SK-N-SH (cell line): ENCODE measurements around the gene TMEM256.

ENCODE experiments used
- EP300 ChIP-seq, 2 experiments: IDR thresholded peaks; 2 replicates each; pipeline versions ENCODE4 v1.4.0 to v1.6.1; 2012; ENCODE audit warnings: borderline replicate concordance in 1 of 2, low read depth in 1 of 2, low read length in 1 of 2
- EZH2phosphoT487 ChIP-seq: fragments of 200-600 bp; sonication (generic); IDR thresholded peaks from 2 replicates; pipeline ENCODE4 v1.6.1; 2017; ENCODE audit warnings: low read depth, mixed run types, mild to moderate bottlenecking, antibody characterized with exemption, moderate library complexity, borderline replicate concordance
- MXI1 ChIP-seq: IDR thresholded peaks from 2 replicates; pipeline ENCODE4 v1.6.1; 2012; ENCODE audit warnings: mild to moderate bottlenecking, low read depth, low read length, improper control_type of control experiment
- POLR2AphosphoS5 ChIP-seq: IDR thresholded peaks from 2 replicates; pipeline ENCODE4 v1.6.1; 2012; ENCODE audit warnings: low read depth, low read length
- RFX5 ChIP-seq: IDR thresholded peaks from 2 replicates; pipeline ENCODE4 v1.6.1; 2012; ENCODE audit warnings: mild to moderate bottlenecking, improper control_type of control experiment, low read length
- RXRA ChIP-seq: IDR thresholded peaks from 2 replicates; pipeline ENCODE4 v1.4.0; 2012; ENCODE audit warnings: low read depth, mild to moderate bottlenecking, borderline replicate concordance
- SIN3A ChIP-seq: IDR thresholded peaks from 2 replicates; pipeline ENCODE4 v1.6.1; 2012; ENCODE audit warnings: low read depth, mild to moderate bottlenecking, low read length, moderate library complexity, borderline replicate concordance
- TEAD4 ChIP-seq: IDR thresholded peaks from 2 replicates; pipeline ENCODE4 v1.4.0; 2012; ENCODE audit warnings: mild to moderate bottlenecking, borderline replicate concordance; ENCODE audit not compliant: insufficient read depth
- USF2 ChIP-seq: fragments of 150-350 bp; IDR thresholded peaks from 2 replicates; pipeline ENCODE4 v1.6.1; 2017; ENCODE audit warnings: antibody characterized with exemption, low read length, low read depth, borderline replicate concordance
- YY1 ChIP-seq: IDR thresholded peaks from 2 replicates; pipeline ENCODE4 v1.4.0; 2012; ENCODE audit warnings: low read depth, mild to moderate bottlenecking
- ZBTB33 ChIP-seq: IDR thresholded peaks from 2 replicates; pipeline ENCODE4 v1.4.0; 2012; ENCODE audit warnings: low read depth, borderline replicate concordance
- TF ChIP-seq, protein P1 (sequence below): fragments of 200-600 bp; sonication (generic); IDR thresholded peaks from 2 replicates; pipeline ENCODE4 v1.6.1; 2017; ENCODE audit warnings: antibody characterized with exemption, mild to moderate bottlenecking, moderate library complexity
- TF ChIP-seq, protein P2 (sequence below): IDR thresholded peaks from 2 replicates; pipeline ENCODE4 v1.6.1; 2012; ENCODE audit warnings: mild to moderate bottlenecking, low read depth, low read length, moderate library complexity
- TF ChIP-seq, protein P3 (sequence below): IDR thresholded peaks from 2 replicates; pipeline ENCODE4; 2012

DNA sequence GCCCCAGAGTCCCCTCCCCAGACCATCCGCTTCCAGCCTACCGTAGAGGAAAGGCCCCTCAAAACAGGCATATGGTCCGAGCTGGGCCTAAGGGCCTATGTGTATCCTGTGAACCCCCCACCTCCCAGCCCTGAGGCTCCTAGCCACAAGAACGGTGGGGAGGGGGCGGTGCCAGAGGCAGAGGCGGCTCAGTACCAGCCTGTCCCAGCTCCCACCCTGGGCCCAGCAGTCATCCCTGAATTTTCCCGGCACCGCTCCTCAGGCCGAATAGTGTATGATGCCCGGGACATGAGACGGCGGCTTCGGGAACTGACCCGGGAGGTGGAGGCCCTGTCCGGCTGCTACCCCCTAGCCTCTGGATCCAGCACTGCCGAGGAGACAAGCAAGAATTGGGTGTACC is 17.3 kb upstream of the TMEM256 start:
- TF ChIP-seq EP300 (IDR thresholded peaks at IDR 0.05; ENCODE audit: borderline replicate concordance in 1 of 2, low read depth in 1 of 2, low read length in 1 of 2) (no peak), YY1 (no peak), POLR2AphosphoS5 (no peak), ZBTB33 (no peak), SIN3A (no peak), TEAD4 (no peak), EZH2phosphoT487 (no peak), RFX5 (no peak), USF2 (no peak), MXI1 (no peak), RXRA (no peak)
- TF ChIP-seq, protein P1, sequence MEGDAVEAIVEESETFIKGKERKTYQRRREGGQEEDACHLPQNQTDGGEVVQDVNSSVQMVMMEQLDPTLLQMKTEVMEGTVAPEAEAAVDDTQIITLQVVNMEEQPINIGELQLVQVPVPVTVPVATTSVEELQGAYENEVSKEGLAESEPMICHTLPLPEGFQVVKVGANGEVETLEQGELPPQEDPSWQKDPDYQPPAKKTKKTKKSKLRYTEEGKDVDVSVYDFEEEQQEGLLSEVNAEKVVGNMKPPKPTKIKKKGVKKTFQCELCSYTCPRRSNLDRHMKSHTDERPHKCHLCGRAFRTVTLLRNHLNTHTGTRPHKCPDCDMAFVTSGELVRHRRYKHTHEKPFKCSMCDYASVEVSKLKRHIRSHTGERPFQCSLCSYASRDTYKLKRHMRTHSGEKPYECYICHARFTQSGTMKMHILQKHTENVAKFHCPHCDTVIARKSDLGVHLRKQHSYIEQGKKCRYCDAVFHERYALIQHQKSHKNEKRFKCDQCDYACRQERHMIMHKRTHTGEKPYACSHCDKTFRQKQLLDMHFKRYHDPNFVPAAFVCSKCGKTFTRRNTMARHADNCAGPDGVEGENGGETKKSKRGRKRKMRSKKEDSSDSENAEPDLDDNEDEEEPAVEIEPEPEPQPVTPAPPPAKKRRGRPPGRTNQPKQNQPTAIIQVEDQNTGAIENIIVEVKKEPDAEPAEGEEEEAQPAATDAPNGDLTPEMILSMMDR, result no peak
- TF ChIP-seq, protein P2, sequence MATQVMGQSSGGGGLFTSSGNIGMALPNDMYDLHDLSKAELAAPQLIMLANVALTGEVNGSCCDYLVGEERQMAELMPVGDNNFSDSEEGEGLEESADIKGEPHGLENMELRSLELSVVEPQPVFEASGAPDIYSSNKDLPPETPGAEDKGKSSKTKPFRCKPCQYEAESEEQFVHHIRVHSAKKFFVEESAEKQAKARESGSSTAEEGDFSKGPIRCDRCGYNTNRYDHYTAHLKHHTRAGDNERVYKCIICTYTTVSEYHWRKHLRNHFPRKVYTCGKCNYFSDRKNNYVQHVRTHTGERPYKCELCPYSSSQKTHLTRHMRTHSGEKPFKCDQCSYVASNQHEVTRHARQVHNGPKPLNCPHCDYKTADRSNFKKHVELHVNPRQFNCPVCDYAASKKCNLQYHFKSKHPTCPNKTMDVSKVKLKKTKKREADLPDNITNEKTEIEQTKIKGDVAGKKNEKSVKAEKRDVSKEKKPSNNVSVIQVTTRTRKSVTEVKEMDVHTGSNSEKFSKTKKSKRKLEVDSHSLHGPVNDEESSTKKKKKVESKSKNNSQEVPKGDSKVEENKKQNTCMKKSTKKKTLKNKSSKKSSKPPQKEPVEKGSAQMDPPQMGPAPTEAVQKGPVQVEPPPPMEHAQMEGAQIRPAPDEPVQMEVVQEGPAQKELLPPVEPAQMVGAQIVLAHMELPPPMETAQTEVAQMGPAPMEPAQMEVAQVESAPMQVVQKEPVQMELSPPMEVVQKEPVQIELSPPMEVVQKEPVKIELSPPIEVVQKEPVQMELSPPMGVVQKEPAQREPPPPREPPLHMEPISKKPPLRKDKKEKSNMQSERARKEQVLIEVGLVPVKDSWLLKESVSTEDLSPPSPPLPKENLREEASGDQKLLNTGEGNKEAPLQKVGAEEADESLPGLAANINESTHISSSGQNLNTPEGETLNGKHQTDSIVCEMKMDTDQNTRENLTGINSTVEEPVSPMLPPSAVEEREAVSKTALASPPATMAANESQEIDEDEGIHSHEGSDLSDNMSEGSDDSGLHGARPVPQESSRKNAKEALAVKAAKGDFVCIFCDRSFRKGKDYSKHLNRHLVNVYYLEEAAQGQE, result no peak
- TF ChIP-seq, protein P3, sequence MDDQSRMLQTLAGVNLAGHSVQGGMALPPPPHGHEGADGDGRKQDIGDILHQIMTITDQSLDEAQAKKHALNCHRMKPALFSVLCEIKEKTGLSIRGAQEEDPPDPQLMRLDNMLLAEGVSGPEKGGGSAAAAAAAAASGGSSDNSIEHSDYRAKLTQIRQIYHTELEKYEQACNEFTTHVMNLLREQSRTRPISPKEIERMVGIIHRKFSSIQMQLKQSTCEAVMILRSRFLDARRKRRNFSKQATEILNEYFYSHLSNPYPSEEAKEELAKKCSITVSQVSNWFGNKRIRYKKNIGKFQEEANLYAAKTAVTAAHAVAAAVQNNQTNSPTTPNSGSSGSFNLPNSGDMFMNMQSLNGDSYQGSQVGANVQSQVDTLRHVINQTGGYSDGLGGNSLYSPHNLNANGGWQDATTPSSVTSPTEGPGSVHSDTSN, result no peak
